HG02759 (cell line): Measurements from ENCODE around the gene CALN1.
"Not testable (repeated sequence)": the region's sequence is repeated elsewhere in the genome, so short reads cannot be mapped to it uniquely, and the experiment has no call there.

Experiments
- ATAC-seq: cut with Tn5 transposase; IDR thresholded peaks from one replicate; pipeline ENCODE4 v1.9.1; 2021; ENCODE audit warnings: mild to moderate bottlenecking, moderate library complexity; ENCODE audit not compliant: unreplicated experiment

The CALN1 gene

DNA sequence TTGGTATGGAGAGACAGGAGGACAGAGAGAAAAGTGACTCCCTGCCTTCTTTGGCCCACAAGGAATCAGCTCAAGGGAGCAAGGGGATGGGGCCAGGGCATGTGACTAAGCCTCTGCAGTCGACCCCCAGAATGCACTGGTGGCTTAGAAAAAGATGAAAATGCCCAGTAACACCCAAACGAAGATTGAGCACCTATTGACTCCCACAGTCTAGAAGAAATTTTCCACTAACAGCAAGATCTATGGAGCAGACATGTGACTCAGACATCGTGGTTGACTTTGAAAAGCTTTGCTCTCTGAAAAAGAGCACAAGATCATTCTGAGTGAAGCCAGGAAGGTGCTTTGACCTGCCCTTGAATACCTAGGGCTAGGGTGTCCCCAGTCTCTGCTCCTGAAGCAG is 586.0 kb downstream of the CALN1 start:
- ATAC-seq, result no peak

- no peak for ATAC-seq
These were observed 588.0 kb downstream of the CALN1 start for GRCh38 chr7:71824006-71824760.

- not testable (repeated sequence) for ATAC-seq
These were observed 589.7 kb downstream of the CALN1 start for GRCh38 chr7:71822406-71822805.

- no peak for ATAC-seq
These were observed 594.2 kb downstream of the CALN1 start for GRCh38 chr7:71817916-71818315.

- ATAC-seq, result no peak
These were observed 604.0 kb downstream of the CALN1 start for GRCh38 chr7:71808115-71808514.

DNA sequence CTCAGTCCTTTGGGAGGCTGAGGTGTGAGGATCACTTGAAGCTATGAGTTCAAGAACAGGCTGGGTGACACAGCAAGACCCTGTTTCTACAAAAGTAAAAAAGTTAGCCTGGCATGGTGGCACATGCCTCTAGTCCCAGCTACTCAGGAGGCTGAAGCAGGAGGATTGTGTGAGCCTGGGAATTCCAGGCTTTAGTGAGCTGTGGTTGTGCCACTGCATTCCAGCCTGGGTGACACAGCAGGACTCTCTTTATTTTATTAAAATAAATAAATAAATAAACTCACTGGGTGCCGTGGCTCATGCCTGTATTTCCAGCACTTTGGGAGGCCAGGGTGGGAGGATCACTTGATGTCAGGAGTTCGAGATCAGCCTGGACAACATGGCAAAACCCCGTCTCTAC is 607.9 kb downstream of the CALN1 start:
- ATAC-seq, result no peak

GRCh38 chr7:71801976-71802375 is 610.2 kb downstream of the CALN1 start:
- ATAC-seq, result no peak

DNA sequence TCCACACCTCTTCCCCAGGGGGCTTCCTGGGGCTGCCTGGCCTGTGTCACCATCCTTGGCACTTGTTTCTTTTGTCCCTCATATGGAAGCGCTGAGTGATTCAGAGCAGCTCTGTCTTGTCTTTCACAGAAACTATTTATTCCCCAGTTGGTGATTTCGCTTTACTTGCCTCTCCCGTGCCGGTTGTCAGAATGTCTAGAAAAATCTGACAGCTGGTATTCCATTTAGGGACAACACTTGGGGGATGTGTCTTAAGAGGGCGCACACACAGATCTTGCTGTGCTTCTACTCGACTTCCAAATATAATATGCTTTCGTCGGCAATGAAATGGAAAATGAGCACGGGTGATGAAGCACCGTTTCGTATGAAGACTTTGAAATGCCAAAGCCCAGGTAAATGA is 611.8 kb downstream of the CALN1 start:
- no peak for ATAC-seq

GRCh38 chr7:71795410-71795809 is 616.7 kb downstream of the CALN1 start:
- ATAC-seq, result no peak

GRCh38 chr7:71793251-71793650 is 618.9 kb downstream of the CALN1 start:
- ATAC-seq, result no peak

GRCh38 chr7:71787513-71787912 is 624.6 kb downstream of the CALN1 start:
- ATAC-seq, result no peak

DNA sequence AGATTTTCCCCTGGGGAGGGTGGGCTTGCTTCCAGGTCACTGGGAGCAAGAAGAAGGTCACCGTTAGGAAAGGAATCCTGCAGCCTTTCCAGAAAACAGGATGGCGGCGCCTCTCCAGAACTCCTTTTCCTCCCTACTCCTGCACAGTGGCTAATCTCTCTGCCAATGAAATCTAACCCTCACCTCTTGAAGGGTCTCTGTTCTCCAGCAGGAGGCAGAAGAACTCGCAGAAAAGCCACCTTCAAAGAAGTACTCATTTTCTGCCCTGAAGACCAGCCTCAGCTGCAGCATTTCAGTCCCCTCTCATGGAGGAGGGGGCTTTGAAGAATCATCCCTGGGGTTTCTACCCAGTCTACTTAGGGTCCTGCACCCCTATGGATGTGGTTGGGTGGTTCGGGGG is 626.9 kb downstream of the CALN1 start:
- no peak for ATAC-seq

DNA sequence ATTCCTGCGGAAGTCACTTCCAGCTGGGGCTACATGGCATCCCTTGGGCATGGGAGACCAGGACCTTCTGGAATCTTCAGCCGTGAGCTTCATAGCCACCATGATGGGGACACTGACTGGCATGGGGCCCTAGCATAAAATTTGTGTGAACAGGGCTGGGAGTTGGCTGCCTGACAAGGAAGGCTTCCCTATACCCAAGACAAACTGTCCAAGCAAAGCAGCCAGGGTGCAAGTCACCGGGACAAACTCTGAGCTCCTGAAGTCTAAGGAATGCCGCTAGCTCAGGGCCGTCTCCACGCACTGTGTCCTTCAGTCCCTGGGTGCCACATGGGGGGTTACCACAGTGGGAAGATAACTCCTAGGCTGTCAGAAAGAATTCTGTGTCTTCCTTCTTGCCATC is 627.4 kb downstream of the CALN1 start:
- ATAC-seq, result no peak

- no peak for ATAC-seq
These were observed 628.0 kb downstream of the CALN1 start for GRCh38 chr7:71784180-71784579.

DNA sequence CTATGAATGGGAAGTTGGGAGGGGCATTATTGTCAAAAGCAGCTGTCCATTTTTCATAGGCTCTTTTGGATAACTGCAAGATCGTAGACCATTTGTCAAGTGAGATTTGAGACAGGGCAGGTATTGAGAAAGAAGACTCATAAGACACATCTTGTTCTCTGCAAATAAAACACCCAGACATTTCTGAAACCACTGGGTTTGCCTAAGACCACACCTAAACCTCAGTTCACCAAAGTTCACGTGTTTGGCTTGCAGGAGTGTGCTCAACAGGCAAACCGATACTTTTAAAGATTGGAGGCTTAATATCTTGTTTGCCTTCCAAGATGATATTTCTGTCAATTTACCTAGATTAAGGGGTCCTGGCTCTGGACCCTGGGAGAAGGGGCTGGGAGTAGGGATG is 628.4 kb downstream of the CALN1 start:
- no peak for ATAC-seq

- ATAC-seq, result no peak
These were observed 630.1 kb downstream of the CALN1 start for GRCh38 chr7:71782051-71782450.

GRCh38 chr7:71780282-71780681 is 631.9 kb downstream of the CALN1 start:
- no peak for ATAC-seq

DNA sequence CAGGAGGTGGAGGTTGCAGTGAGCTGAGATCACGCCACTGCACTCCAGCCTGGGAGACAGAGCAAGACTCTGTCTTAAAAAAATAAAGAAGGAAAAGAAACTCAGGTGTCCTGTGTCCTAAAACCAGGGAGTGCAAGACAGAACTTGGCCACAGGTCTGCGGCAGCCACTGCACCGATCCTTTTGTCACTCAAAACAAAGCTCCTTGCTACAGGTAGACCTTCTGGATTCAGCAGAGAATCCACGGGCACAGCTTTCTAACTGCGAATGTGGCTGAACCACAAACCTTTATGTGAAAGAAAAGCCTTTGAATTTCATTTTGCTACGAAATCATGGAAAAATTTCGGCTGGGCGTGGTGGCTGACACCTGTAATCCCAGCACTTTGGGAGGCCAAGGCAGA is 634.9 kb downstream of the CALN1 start:
- no peak for ATAC-seq

- no peak for ATAC-seq
These were observed 635.4 kb downstream of the CALN1 start for GRCh38 chr7:71776726-71777125.

DNA sequence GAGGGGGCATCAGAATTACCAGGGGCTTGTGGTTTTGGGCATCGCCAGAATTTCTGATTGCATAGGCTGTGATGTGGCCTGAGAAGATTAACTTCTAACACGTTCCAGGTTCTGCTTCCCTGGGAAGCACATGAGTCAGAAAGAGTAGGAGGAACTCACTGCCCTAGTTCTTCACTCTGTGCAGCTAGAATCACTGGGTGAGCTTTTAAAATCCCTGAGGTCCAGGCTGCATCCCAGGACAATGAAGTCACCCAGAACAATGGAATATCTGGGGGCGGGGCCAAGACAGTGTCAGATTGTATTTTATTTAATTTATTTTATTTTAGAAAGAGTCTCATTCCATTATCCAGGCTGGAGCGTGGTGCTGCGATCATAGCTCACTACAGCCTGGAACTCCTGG is 636.5 kb downstream of the CALN1 start:
- ATAC-seq, result no peak

GRCh38 chr7:71772779-71773178 is 639.4 kb downstream of the CALN1 start:
- no peak for ATAC-seq

GRCh38 chr7:71770269-71770907 is 641.8 kb downstream of the CALN1 start:
- no peak for ATAC-seq

GRCh38 chr7:71769326-71769725 is 642.8 kb downstream of the CALN1 start:
- no peak for ATAC-seq
